Spleen (tissue), 7 donors: ENCODE data around the gene ATOH8.
A peak's percentile ranks its signal among the peaks of the same experiment; 100 is the strongest.

ENCODE experiments used
- POLR2A ChIP-seq, 3 donors: fragments of 450-650 bp; IDR thresholded peaks; one replicate each; pipeline ENCODE4 v1.5.1; 2017; ENCODE audit warnings: antibody characterized with exemption in 3 of 3, mild to moderate bottlenecking in 1 of 3
- POLR2AphosphoS5 ChIP-seq, 3 donors: sonication (generic); formaldehyde crosslinking; IDR thresholded peaks; one replicate each; pipeline ENCODE4 v1.5.1; 2017; ENCODE audit warnings: antibody characterized with exemption in 3 of 3
- TF ChIP-seq, protein P1 (sequence below), 11 experiments: fragments of 200-600 bp in 7 of 11; fragments of 450-650 bp in 4 of 11; sonication (generic) in 4 of 11; IDR thresholded peaks in 8 of 11; conservative IDR thresholded peaks in 3 of 11; 1 replicate in 7 of 11; 2 replicates in 4 of 11; pipeline versions ENCODE4 v1.4.0 to v1.8.0; 2016 to 2021; ENCODE audit warnings: antibody characterized with exemption in 11 of 11, inconsistent platforms in 4 of 11, mild to moderate bottlenecking in 1 of 11
- donor health status: DM: no; HTN: no; CAD: no; lungs with moderate emphysema.
- donor health status: DM: no; HTN: no; CAD: no.
- donor health status: DM: no; HTN: no; CAD: no.

DNA sequence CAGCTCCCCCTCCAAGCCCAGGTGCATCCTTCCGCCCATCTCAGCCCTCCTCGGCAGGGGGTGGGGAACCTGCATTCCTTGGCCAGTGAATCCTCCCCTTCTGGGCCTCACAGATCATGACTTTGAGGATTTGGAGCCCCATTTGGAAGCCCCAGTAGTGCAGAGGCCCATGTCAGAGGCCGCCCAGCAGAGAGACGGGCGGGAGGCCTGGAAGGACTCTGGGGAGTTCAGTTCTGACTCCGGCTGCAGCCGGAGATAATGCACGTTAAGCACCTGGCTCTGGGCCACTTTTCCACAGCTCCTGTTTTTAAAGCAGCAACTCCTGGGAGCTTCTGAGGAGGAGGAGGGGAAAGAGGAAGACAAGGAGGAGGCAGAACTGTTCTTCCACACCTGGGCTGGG lies 14.9 kb downstream of the ATOH8 start:
- TF ChIP-seq, protein P1, sequence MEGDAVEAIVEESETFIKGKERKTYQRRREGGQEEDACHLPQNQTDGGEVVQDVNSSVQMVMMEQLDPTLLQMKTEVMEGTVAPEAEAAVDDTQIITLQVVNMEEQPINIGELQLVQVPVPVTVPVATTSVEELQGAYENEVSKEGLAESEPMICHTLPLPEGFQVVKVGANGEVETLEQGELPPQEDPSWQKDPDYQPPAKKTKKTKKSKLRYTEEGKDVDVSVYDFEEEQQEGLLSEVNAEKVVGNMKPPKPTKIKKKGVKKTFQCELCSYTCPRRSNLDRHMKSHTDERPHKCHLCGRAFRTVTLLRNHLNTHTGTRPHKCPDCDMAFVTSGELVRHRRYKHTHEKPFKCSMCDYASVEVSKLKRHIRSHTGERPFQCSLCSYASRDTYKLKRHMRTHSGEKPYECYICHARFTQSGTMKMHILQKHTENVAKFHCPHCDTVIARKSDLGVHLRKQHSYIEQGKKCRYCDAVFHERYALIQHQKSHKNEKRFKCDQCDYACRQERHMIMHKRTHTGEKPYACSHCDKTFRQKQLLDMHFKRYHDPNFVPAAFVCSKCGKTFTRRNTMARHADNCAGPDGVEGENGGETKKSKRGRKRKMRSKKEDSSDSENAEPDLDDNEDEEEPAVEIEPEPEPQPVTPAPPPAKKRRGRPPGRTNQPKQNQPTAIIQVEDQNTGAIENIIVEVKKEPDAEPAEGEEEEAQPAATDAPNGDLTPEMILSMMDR (IDR thresholded peaks at IDR 0.05 in 8 of 11, conservative IDR thresholded peaks at IDR 0.05 in 3 of 11) = no peak
- TF ChIP-seq POLR2A (IDR thresholded peaks at IDR 0.05) = no peak
- TF ChIP-seq POLR2AphosphoS5 (IDR thresholded peaks at IDR 0.05) = peak in 1 of 3 donors; percentile 20
